HEK293 (cell line): ENCODE measurements around the gene RARRES2.
A peak's percentile ranks its signal among the peaks of the same experiment; 100 is the strongest.

Experiments
- CTCF ChIA-PET: fragments of 350-600 bp; formaldehyde crosslinking; extraction: SDS; loops from one replicate; lab custom pipeline; 2021; ENCODE audit warnings: antibody characterized with exemption; lab: Yijun Ruan, JAX
- POLR2A ChIA-PET: fragments of 300-600 bp; formaldehyde crosslinking; extraction: SDS; loops from one replicate; lab custom pipeline; 2020; ENCODE audit warnings: antibody characterized with exemption, inconsistent platforms; lab: Yijun Ruan, JAX
- H3K27ac ChIP-seq: fragments of 200-500 bp; sonication (Bioruptor generic); 2 replicates; pipeline ENCODE4 v1.5.1; 2014; ENCODE audit warnings: low read depth, low read length, control low read depth, inconsistent platforms; ENCODE audit errors: extremely low read depth
- H3K36me3 ChIP-seq, 2 experiments: fragments of 200-500 bp in 1 of 2; sonication (Bioruptor generic) in 1 of 2; 1 replicate in 1 of 2; 2 replicates in 1 of 2; pipeline ENCODE4 v1.5.1; 2014 to 2017; ENCODE audit warnings: inconsistent platforms in 2 of 2, low read length in 2 of 2; ENCODE audit not compliant: control insufficient read depth in 2 of 2, insufficient read depth in 1 of 2
- H3K4me1 ChIP-seq: fragments of 200-500 bp; sonication (Bioruptor generic); 2 replicates; pipeline ENCODE4 v1.5.1; 2014; ENCODE audit warnings: mild to moderate bottlenecking, low read length, inconsistent platforms; ENCODE audit not compliant: control insufficient read depth, insufficient read depth
- H3K4me3 ChIP-seq: 2 replicates; pipeline ENCODE4 v1.5.1; 2011; ENCODE audit warnings: low read depth, mild to moderate bottlenecking, control low read depth, low read length, moderate library complexity
- H3K9me3 ChIP-seq: fragments of 200-500 bp; sonication (Bioruptor generic); 2 replicates; pipeline ENCODE4 v1.5.1; 2014; ENCODE audit warnings: low read depth, low read length, inconsistent platforms; ENCODE audit not compliant: control insufficient read depth, insufficient read depth
- KLF9 ChIP-seq: fragments of 450-650 bp; formaldehyde crosslinking; IDR thresholded peaks from 2 replicates; pipeline ENCODE4 v1.5.1; 2016; ENCODE audit warnings: missing biosample characterization, missing genetic modification characterization, low read depth
- RBAK ChIP-seq: fragments of 450-650 bp; formaldehyde crosslinking; IDR thresholded peaks from 2 replicates; pipeline ENCODE4 v1.5.1; 2016; ENCODE audit warnings: missing biosample characterization, missing genetic modification characterization
- ZBTB1 ChIP-seq: fragments of 450-650 bp; formaldehyde crosslinking; IDR thresholded peaks from 2 replicates; pipeline ENCODE4 v1.5.1; 2016; ENCODE audit warnings: missing biosample characterization, missing genetic modification characterization
- ZNF132 ChIP-seq: fragments of 450-650 bp; formaldehyde crosslinking; IDR thresholded peaks from 2 replicates; pipeline ENCODE4 v1.5.1; 2017; ENCODE audit warnings: missing biosample characterization, missing genetic modification characterization, borderline replicate concordance
- ZNF157 ChIP-seq: fragments of 450-650 bp; formaldehyde crosslinking; IDR thresholded peaks from 2 replicates; pipeline ENCODE4 v1.5.1; 2016; ENCODE audit warnings: missing biosample characterization, missing genetic modification characterization
- ZNF16 ChIP-seq: fragments of 450-650 bp; formaldehyde crosslinking; IDR thresholded peaks from 2 replicates; pipeline ENCODE4 v1.5.1; 2016; ENCODE audit warnings: low read depth, missing biosample characterization, missing genetic modification characterization
- ZNF621 ChIP-seq: fragments of 450-650 bp; formaldehyde crosslinking; IDR thresholded peaks from 2 replicates; pipeline ENCODE4 v1.5.1; 2017; ENCODE audit warnings: missing biosample characterization, missing genetic modification characterization
- ZNF623 ChIP-seq: fragments of 450-650 bp; formaldehyde crosslinking; IDR thresholded peaks from 2 replicates; pipeline ENCODE4 v1.5.1; 2016; ENCODE audit warnings: missing biosample characterization, missing genetic modification characterization
- TF ChIP-seq, protein P1 (sequence below): fragments of 450-650 bp; formaldehyde crosslinking; IDR thresholded peaks from 2 replicates; pipeline ENCODE4 v1.5.1; 2016; ENCODE audit warnings: missing biosample characterization, missing genetic modification characterization
- TF ChIP-seq, protein P2 (sequence below): fragments of 450-650 bp; formaldehyde crosslinking; IDR thresholded peaks from 2 replicates; pipeline ENCODE4 v1.5.1; 2016; ENCODE audit warnings: missing biosample characterization, missing genetic modification characterization
- TF ChIP-seq, protein P3 (sequence below): fragments of 450-650 bp; formaldehyde crosslinking; IDR thresholded peaks from 2 replicates; pipeline ENCODE4 v1.5.1; 2016; ENCODE audit warnings: missing biosample characterization, missing genetic modification characterization

The RARRES2 gene

DNA sequence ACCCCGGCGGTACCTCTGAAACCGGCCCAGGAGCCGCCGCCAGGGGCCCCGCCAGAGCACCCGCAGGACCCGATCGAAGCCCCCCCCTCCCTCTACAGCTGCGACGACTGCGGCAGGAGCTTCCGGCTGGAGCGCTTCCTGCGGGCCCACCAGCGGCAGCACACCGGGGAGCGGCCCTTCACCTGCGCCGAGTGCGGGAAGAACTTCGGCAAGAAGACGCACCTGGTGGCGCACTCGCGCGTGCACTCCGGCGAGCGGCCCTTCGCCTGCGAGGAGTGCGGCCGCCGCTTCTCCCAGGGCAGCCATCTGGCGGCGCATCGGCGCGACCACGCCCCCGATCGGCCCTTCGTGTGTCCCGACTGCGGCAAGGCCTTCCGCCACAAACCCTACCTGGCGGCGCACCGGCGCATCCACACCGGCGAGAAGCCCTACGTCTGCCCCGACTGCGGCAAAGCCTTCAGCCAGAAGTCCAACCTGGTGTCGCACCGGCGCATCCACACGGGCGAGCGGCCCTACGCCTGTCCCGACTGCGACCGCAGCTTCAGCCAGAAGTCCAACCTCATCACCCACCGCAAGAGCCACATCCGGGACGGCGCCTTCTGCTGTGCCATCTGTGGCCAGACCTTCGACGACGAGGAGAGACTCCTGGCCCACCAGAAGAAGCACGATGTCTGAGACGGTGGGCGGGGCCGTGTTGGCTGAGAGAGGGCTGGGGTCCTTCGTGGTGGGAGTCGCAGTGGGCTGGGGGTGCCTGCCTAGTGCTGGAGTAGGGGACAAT is 31.0 kb upstream of the RARRES2 start:
- Histone ChIP-seq H3K27ac (no peak overlapping the region), H3K9me3 (no peaks in the 10 kb centered on the region), H3K4me1 (no peaks in the 10 kb centered on the region), H3K36me3 (peaks cover 0 to 52% of the 10 kb centered on the region in 2 experiments; a peak in 1 of 3 replicates), H3K4me3 (no peak overlapping the region)
- TF ChIP-seq ZNF157 (no peak), KLF9 (0 out of 2 replicates have a peak, but pooled peaks have one; percentile 14)
- ChIA-PET CTCF (no interaction called here), POLR2A (no interaction called here)

DNA sequence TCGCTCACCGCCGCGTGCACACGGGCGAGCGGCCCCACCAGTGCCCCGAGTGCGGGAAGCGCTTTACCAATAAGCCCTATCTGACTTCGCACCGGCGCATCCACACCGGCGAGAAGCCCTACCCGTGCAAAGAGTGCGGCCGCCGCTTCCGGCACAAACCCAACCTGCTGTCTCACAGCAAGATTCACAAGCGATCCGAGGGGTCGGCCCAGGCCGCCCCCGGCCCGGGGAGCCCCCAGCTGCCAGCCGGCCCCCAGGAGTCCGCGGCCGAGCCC is 30.5 kb upstream of the RARRES2 start:
- ChIA-PET POLR2A (no interaction called here), CTCF (interaction anchor here (0.6 kb wide), 1 partner anchor 647 kb away, joined by 4 read pairs; no protein-coding TSS in a partner anchor)
- Histone ChIP-seq H3K9me3 (no peaks in the 10 kb centered on the region), H3K36me3 (peaks cover 0 to 52% of the 10 kb centered on the region in 2 experiments; a peak in 1 of 3 replicates), H3K4me3 (no peak overlapping the region), H3K27ac (no peak overlapping the region), H3K4me1 (no peaks in the 10 kb centered on the region)
- no peak for TF ChIP-seq ZBTB1 (tag by site-specific recombination)

DNA sequence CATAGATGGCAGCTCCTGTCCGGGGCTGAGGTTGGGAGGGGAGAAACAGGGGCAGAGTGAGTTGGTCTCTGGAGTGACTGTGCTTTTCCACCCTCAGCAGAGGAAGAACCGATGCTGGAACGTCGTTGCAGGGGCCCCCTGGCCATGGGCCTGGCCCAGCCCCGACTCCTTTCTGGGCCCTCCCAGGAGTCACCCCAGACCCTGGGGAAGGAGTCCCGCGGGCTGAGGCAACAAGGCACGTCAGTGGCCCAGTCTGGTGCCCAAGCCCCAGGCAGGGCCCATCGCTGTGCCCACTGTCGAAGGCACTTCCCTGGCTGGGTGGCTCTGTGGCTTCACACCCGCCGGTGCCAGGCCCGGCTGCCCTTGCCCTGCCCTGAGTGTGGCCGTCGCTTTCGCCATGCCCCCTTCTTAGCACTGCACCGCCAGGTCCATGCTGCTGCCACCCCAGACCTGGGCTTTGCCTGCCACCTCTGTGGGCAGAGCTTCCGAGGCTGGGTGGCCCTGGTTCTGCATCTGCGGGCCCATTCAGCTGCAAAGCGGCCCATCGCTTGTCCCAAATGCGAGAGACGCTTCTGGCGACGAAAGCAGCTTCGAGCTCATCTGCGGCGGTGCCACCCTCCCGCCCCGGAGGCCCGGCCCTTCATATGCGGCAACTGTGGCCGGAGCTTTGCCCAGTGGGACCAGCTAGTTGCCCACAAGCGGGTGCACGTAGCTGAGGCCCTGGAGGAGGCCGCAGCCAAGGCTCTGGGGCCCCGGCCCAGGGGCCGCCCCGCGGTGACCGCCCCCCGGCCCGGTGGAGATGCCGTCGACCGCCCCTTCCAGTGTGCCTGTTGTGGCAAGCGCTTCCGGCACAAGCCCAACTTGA is 29.9 kb upstream of the RARRES2 start:
- ChIA-PET POLR2A (interaction anchor here (0.6 to 1.5 kb wide), 2 partner anchors 13 to 30 kb away, joined by 3 to 4 read pairs; no protein-coding TSS in a partner anchor), CTCF (interaction anchor here (0.6 to 0.8 kb wide), 3 partner anchors 47 to 648 kb away, joined by 3 to 4 read pairs (median 3); partner anchors contain the start of gene ZNF862)

DNA sequence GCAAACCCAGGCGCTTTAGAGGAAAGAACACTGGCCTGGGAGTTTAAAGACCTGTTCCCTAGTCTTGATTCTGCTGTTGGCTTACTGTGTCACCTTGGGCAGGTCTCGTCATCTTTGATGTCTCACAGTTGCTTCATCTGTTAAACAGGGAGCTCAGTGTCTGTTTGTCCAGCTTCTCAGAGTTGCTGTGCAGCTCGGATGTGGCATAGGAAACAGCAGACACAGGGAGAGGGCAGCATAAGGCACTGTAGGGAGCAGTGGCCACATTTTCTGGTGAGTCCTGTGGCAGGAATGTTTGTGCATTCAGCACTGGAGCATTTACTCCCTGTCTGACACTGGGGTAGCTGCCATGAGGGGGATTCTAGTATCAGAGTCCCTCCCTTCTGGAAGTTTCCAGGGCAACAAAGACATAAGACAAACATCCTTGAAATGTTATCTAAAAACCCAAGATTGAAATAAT is 29.2 kb upstream of the RARRES2 start:
- Histone ChIP-seq H3K27ac (no peak overlapping the region), H3K4me3 (no peak overlapping the region), H3K36me3 (peaks cover 0 to 52% of the 10 kb centered on the region in 2 experiments; a peak in 1 of 3 replicates), H3K4me1 (no peaks in the 10 kb centered on the region), H3K9me3 (no peaks in the 10 kb centered on the region)
- CTCF ChIA-PET: interaction anchor here (0.6 to 0.8 kb wide), 3 partner anchors 15 to 533 kb away, joined by 3 read pairs; partner anchors contain the start of gene ZNF862
- TF ChIP-seq ZNF623 (tag by site-specific recombination) (0 out of 2 replicates have a peak, but pooled peaks have one; percentile 42), ZNF16 (tag by site-specific recombination) (no peak)
- POLR2A ChIA-PET: interaction anchor here (0.6 to 1.5 kb wide), 2 partner anchors 13 to 31 kb away, joined by 3 to 4 read pairs; no protein-coding TSS in a partner anchor

More for the DNA sequence above, 29.9 kb upstream of the RARRES2 start:
- peaks cover 0 to 52% of the 10 kb centered on the region in 2 experiments; a peak in 1 of 3 replicates for H3K36me3 ChIP-seq
- H3K27ac ChIP-seq: no peak overlapping the region
- H3K4me1 ChIP-seq: no peaks in the 10 kb centered on the region
- TF ChIP-seq, protein P1, sequence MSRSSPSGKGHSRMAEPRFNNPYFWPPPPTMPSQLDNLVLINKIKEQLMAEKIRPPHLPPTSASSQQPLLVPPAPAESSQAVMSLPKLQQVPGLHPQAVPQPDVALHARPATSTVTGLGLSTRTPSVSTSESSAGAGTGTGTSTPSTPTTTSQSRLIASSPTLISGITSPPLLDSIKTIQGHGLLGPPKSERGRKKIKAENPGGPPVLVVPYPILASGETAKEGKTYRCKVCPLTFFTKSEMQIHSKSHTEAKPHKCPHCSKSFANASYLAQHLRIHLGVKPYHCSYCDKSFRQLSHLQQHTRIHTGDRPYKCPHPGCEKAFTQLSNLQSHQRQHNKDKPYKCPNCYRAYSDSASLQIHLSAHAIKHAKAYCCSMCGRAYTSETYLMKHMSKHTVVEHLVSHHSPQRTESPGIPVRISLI (tag by site-specific recombination): no peak
- no peak for TF ChIP-seq RBAK (tag by site-specific recombination)
- TF ChIP-seq ZNF132: no peak
- TF ChIP-seq, protein P2, sequence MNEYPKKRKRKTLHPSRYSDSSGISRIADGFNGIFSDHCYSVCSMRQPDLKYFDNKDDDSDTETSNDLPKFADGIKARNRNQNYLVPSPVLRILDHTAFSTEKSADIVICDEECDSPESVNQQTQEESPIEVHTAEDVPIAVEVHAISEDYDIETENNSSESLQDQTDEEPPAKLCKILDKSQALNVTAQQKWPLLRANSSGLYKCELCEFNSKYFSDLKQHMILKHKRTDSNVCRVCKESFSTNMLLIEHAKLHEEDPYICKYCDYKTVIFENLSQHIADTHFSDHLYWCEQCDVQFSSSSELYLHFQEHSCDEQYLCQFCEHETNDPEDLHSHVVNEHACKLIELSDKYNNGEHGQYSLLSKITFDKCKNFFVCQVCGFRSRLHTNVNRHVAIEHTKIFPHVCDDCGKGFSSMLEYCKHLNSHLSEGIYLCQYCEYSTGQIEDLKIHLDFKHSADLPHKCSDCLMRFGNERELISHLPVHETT: no peak
- TF ChIP-seq ZNF621: no peak
- TF ChIP-seq, protein P3, sequence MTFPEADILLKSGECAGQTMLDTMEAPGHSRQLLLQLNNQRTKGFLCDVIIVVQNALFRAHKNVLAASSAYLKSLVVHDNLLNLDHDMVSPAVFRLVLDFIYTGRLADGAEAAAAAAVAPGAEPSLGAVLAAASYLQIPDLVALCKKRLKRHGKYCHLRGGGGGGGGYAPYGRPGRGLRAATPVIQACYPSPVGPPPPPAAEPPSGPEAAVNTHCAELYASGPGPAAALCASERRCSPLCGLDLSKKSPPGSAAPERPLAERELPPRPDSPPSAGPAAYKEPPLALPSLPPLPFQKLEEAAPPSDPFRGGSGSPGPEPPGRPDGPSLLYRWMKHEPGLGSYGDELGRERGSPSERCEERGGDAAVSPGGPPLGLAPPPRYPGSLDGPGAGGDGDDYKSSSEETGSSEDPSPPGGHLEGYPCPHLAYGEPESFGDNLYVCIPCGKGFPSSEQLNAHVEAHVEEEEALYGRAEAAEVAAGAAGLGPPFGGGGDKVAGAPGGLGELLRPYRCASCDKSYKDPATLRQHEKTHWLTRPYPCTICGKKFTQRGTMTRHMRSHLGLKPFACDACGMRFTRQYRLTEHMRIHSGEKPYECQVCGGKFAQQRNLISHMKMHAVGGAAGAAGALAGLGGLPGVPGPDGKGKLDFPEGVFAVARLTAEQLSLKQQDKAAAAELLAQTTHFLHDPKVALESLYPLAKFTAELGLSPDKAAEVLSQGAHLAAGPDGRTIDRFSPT (tag by site-specific recombination): peak; percentile 59; the same call in 1 of the 2 replicates
- no peaks in the 10 kb centered on the region for H3K9me3 ChIP-seq
- no peak overlapping the region for H3K4me3 ChIP-seq
